OCI-LY1 (cell line): ENCODE data around the gene PODNL1.

Experiments used
- EZH2 ChIP-seq: fragments of 200-600 bp; sonication (generic), shearing (Covaris generic); IDR thresholded peaks from 2 replicates; pipeline ENCODE4 v1.8.0; 2017; ENCODE audit warnings: borderline replicate concordance, mixed run types, mild to moderate bottlenecking, antibody characterized with exemption, low read length, moderate library complexity, mixed read lengths
- TF ChIP-seq, protein P1 (sequence below): fragments of 200-600 bp; sonication (generic), shearing (Covaris generic); IDR thresholded peaks from 2 replicates; pipeline ENCODE4 v1.5.1; 2017; ENCODE audit warnings: mild to moderate bottlenecking, antibody characterized with exemption, low read length, moderate library complexity, mixed read lengths

- TF ChIP-seq, protein P1, sequence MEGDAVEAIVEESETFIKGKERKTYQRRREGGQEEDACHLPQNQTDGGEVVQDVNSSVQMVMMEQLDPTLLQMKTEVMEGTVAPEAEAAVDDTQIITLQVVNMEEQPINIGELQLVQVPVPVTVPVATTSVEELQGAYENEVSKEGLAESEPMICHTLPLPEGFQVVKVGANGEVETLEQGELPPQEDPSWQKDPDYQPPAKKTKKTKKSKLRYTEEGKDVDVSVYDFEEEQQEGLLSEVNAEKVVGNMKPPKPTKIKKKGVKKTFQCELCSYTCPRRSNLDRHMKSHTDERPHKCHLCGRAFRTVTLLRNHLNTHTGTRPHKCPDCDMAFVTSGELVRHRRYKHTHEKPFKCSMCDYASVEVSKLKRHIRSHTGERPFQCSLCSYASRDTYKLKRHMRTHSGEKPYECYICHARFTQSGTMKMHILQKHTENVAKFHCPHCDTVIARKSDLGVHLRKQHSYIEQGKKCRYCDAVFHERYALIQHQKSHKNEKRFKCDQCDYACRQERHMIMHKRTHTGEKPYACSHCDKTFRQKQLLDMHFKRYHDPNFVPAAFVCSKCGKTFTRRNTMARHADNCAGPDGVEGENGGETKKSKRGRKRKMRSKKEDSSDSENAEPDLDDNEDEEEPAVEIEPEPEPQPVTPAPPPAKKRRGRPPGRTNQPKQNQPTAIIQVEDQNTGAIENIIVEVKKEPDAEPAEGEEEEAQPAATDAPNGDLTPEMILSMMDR = no peak
- TF ChIP-seq EZH2 = no peak
Measured at GRCh38 chr19:13890136-13890535, 48.1 kb downstream of the PODNL1 start.
